HepG2 (cell line): ENCODE results near the gene NR3C2. TPM values are rescaled to one million over a fixed set of nuclear protein-coding genes. Genes with fewer than 3 reads are reported as not detected.

Experiments used
- ATAC-seq: fragments of 200-7000 bp; cut with Tn5 transposase; 3 replicates; pipeline ENCODE4 v1.9.1; 2020; ENCODE audit warnings: mild to moderate bottlenecking, moderate library complexity
- BruUV-seq: library from RNA; stranded (reverse); fragments of 400-500 nt; replicated peaks from 2 replicates; lab custom pipeline; 2021; lab: Mats Ljungman, UMichigan
- CTCF ChIA-PET: fragments of 300-600 bp; formaldehyde crosslinking; extraction: SDS; loops from one replicate; lab custom pipeline; 2021; ENCODE audit warnings: low total read pairs, inconsistent platforms, low intra/inter-chr PET ratio; lab: Yijun Ruan, JAX
- POLR2A ChIA-PET: fragments of 350-600 bp; sonication (Branson Sonifier 250); formaldehyde crosslinking; loops from one replicate; lab custom pipeline; 2020; ENCODE audit warnings: antibody characterized with exemption, inconsistent platforms; lab: Yijun Ruan, JAX
- DNase-seq: peaks from one replicate; pipeline ENCODE4 v3.0.0-alpha.2; 2015; ENCODE audit warnings: low spot score
- FAIRE-seq: peaks from 3 replicates; lab custom pipeline; 2011; peaks lifted over from hg19 to GRCh38; lab: Jason Lieb, UNC
- H2AFZ ChIP-seq: one replicate; pipeline ENCODE4 v1.6.1; 2011; ENCODE audit warnings: low read length, inconsistent platforms
- H3K27ac ChIP-seq: fragments of 300-600 bp; 3 replicates; pipeline ENCODE4 v1.8.0; 2011; ENCODE audit warnings: mixed run types, mild to moderate bottlenecking, mixed read lengths, low read length, inconsistent platforms; ENCODE audit not compliant: insufficient read depth; ENCODE audit errors: extremely low read length
- H3K27me3 ChIP-seq, 2 experiments: fragments of 200-600 bp in 1 of 2; 2 replicates in 1 of 2; 3 replicates in 1 of 2; pipeline versions ENCODE4 v1.6.0 to v1.8.0; 2011; ENCODE audit warnings: low read length in 2 of 2, mild to moderate bottlenecking in 2 of 2, moderate library complexity in 2 of 2, inconsistent platforms in 1 of 2; ENCODE audit not compliant: insufficient read depth in 2 of 2, control insufficient read depth in 1 of 2
- H3K36me3 ChIP-seq, 2 experiments: fragments of 200-600 bp in 1 of 2; replicated peaks in 1 of 2; 2 replicates in 1 of 2; 3 replicates in 1 of 2; pipeline versions ENCODE4 v1.5.1 to v1.8.0; 2011; ENCODE audit warnings: low read length in 2 of 2, inconsistent platforms in 1 of 2; ENCODE audit not compliant: insufficient read depth in 2 of 2, control insufficient read depth in 1 of 2
- H3K4me1 ChIP-seq: 2 replicates; pipeline ENCODE4 v1.5.1; 2012; ENCODE audit warnings: low read length, inconsistent platforms; ENCODE audit not compliant: insufficient read depth
- H3K4me2 ChIP-seq: 2 replicates; pipeline ENCODE4 v1.6.0; 2011; ENCODE audit warnings: low read depth, low read length, inconsistent platforms
- H3K4me3 ChIP-seq, 3 experiments: fragments of 200-600 bp in 1 of 3; sonication (generic), shearing (Covaris generic) in 1 of 3; replicated peaks in 1 of 3; 2 replicates each; pipeline ENCODE4 v1.5.1; 2011 to 2016; ENCODE audit warnings: low read length in 3 of 3, inconsistent platforms in 2 of 3, low read depth in 2 of 3, mild to moderate bottlenecking in 2 of 3, control low read depth in 1 of 3, mixed read lengths in 1 of 3; ENCODE audit not compliant: insufficient read depth in 1 of 3
- H3K79me2 ChIP-seq: one replicate; pipeline ENCODE4 v1.6.1; 2011; ENCODE audit warnings: low read length, inconsistent platforms; ENCODE audit not compliant: insufficient read depth
- H3K9ac ChIP-seq: 2 replicates; pipeline ENCODE4 v1.6.0; 2011; ENCODE audit warnings: mild to moderate bottlenecking, low read depth, low read length, inconsistent platforms; ENCODE audit not compliant: insufficient read depth
- H3K9me3 ChIP-seq: 2 replicates; pipeline ENCODE4 v1.5.1; 2012; ENCODE audit warnings: mild to moderate bottlenecking, low read length
- H4K20me1 ChIP-seq: 2 replicates; pipeline ENCODE4 v1.6.0; 2011; ENCODE audit warnings: inconsistent platforms, mild to moderate bottlenecking, low read length, moderate library complexity; ENCODE audit not compliant: insufficient read depth
- ARHGAP35 ChIP-seq: sonication (generic); formaldehyde crosslinking; IDR thresholded peaks from 2 replicates; pipeline ENCODE4 v1.9.0; 2022; ENCODE audit warnings: mild to moderate bottlenecking, inconsistent platforms, moderate library complexity, missing genetic modification reagents, borderline replicate concordance
- ATF7 ChIP-seq, 2 experiments: fragments of 450-650 bp in 1 of 2; sonication (generic) in 1 of 2; formaldehyde crosslinking in 1 of 2; IDR thresholded peaks; 2 replicates each; pipeline versions ENCODE4 v1.4.0 to v1.6.1; 2016 to 2020; ENCODE audit warnings: antibody characterized with exemption in 1 of 2, mild to moderate bottlenecking in 1 of 2, missing genetic modification reagents in 1 of 2
- CREB1 ChIP-seq, 2 experiments: fragments of 450-650 bp in 1 of 2; IDR thresholded peaks; 2 replicates each; pipeline ENCODE4 v1.6.1; 2016 to 2017; ENCODE audit warnings: control low read depth in 1 of 2, mild to moderate bottlenecking in 1 of 2, missing compliant biosample characterization in 1 of 2, missing genetic modification characterization in 1 of 2
- FOSL1 ChIP-seq: sonication (generic); formaldehyde crosslinking; IDR thresholded peaks from 2 replicates; pipeline ENCODE4 v1.9.0; 2021; ENCODE audit warnings: missing genetic modification reagents, borderline replicate concordance
- PAF1 ChIP-seq: IDR thresholded peaks from 2 replicates; pipeline ENCODE4 v1.6.1; 2016; ENCODE audit warnings: missing genetic modification reagents, missing compliant biosample characterization
- WGBS: methylation state at CpG from one replicate; pipeline ENCODE4 v1.1.6; 2017; ENCODE audit warnings: low lambda C conversion rate; 5-methylcytosine and 5-hydroxymethylcytosine counted together
- in situ Hi-C: cut with HindIII; loops from 2 replicates; pipeline ENCODE4 v1.10.0; 2017; ENCODE audit warnings: low pct_unique_long_range_greater_than_20kb; ENCODE audit not compliant: extremely low pct_ligation_motif_present
- intact Hi-C: fragments of 100-400 bp; cut with micrococcal nuclease; formaldehyde crosslinking; loops from one replicate; pipeline ENCODE4 v1.10.0; 2022; ENCODE audit not compliant: unreplicated experiment
- polyA plus RNA-seq, 8 experiments: library from polyadenylated mRNA; depleted of rRNA in 3 of 8; stranded (reverse) in 7 of 8; unstranded in 1 of 8; fragments of >200 nt; fragmentation: Illumina TruSeq in 4 of 8; extraction: Trizol in 4 of 8; gene quantifications; 2 replicates each; pipeline versions ENCODE4 v1.2.1 to v1.2.3, GENCODE V29; 2011 to 2016; ENCODE audit warnings: low read depth in 4 of 8, missing spikeins in 1 of 8, mixed read lengths in 1 of 8; ENCODE audit not compliant: insufficient read depth in 1 of 8
- total RNA-seq, 5 experiments: library from RNA; depleted of rRNA; stranded (reverse); fragments of >200 nt; fragmentation: Illumina TruSeq; extraction: Trizol; gene quantifications; 2 replicates each; pipeline ENCODE4 v1.2.3, GENCODE V29; 2016; ENCODE audit warnings: low read depth in 1 of 5

The NR3C2 gene
- total and polyA plus RNA-seq, 2 of the 13 experiments (the other 11 are each of a cell fraction or from before 2014, with no cell fraction given) = 0.26 to 0.46 TPM

GRCh38 chr4:148454835-148455234 lies 12.6 kb upstream of the NR3C2 start:
- H2AFZ ChIP-seq = no peak overlapping the region
- POLR2A ChIA-PET = no interaction called here
- in situ Hi-C loops = no loop called here
- H3K27ac ChIP-seq = no peak overlapping the region
- H3K4me2 ChIP-seq = no peak overlapping the region
- no peaks in the 10 kb centered on the region for H3K79me2 ChIP-seq
- H3K27me3 ChIP-seq = no peaks in the 10 kb centered on the region; a peak in 1 of 5 replicates
- no peaks in the 10 kb centered on the region for H3K4me1 ChIP-seq
- FAIRE-seq = no peak
- no peaks in the 10 kb centered on the region for H3K9me3 ChIP-seq
- no peak overlapping the region for H3K9ac ChIP-seq
- no peak for ATAC-seq
- TF ChIP-seq FOSL1 = no peak
- no peak for TF ChIP-seq ARHGAP35 (CRISPR knock-in tag)
- TF ChIP-seq, all 625 proteins: peak for 0
- H3K4me3 ChIP-seq = no peak overlapping the region
- DNase-seq = no peak
- no peaks in the 10 kb centered on the region for H4K20me1 ChIP-seq
- BruUV-seq = no TSS peak
- intact Hi-C loops = no loop called here
- CTCF ChIA-PET = no interaction called here
- H3K36me3 ChIP-seq = no peaks in the 10 kb centered on the region

- no peak for ATAC-seq
- TF ChIP-seq CREB1 (IDR thresholded peaks at IDR 0.05) (peak; percentile 91), CREB1 (CRISPR knock-in tag; IDR thresholded peaks at IDR 0.05) (no peak), ATF7 (IDR thresholded peaks at IDR 0.05) (peak; percentile 86), ATF7 (CRISPR knock-in tag; IDR thresholded peaks at IDR 0.05) (no peak), PAF1 (no peak)
- WGBS = 46% methylated on average over 4 of the region's 4 CpGs
- intact Hi-C loops = no loop called here
- H3K27ac ChIP-seq = no peak overlapping the region
- no peak overlapping the region for H2AFZ ChIP-seq
- DNase-seq = no peak
- CTCF ChIA-PET = no interaction called here
- no peaks in the 10 kb centered on the region for H3K4me1 ChIP-seq
- H3K4me2 ChIP-seq = no peak overlapping the region
- no peaks in the 10 kb centered on the region for H3K36me3 ChIP-seq
- no peaks in the 10 kb centered on the region for H3K79me2 ChIP-seq
- in situ Hi-C loops = no loop called here
- no TSS peak for BruUV-seq
- POLR2A ChIA-PET = no interaction called here
- no peaks in the 10 kb centered on the region for H3K27me3 ChIP-seq
- FAIRE-seq = no peak
- H3K9ac ChIP-seq = no peak overlapping the region
- H4K20me1 ChIP-seq = no peaks in the 10 kb centered on the region
- H3K4me3 ChIP-seq = no peak overlapping the region
- no peaks in the 10 kb centered on the region for H3K9me3 ChIP-seq
These were observed 11.6 kb upstream of the NR3C2 start for GRCh38 chr4:148453833-148454232.
